ENCODE results near the gene IFNA13.

DNA sequence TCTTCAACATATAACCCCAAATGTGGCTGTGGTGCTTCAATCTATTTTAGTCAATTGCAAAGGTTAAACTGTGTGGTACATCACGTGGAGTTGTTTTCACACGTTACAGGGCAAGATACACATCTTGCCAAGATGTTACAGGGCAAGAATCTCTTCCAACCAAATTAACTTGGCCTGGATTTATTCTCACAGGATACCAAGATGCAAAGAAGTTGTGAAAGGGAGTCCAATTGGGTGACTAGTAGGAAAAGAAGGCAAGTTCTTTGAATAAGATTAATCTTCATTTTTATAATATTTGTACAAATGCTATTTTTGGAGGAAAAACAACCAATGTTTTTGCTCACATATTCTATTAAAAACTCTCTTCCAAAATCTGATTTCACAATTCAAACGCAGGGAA, 36.3 kb upstream of the IFNA13 start:
- TF ChIP-seq POLR2AphosphoS5 (IDR thresholded peaks at IDR 0.05) (no peak), CTCF (IDR thresholded peaks at IDR 0.05) (no peak)
